Measurements from ENCODE around the gene FSTL5.

- TF ChIP-seq CTCF (conservative IDR thresholded peaks at IDR 0.05) (no peak), EZH2 (IDR thresholded peaks at IDR 0.05; ENCODE audit: low read depth) (no peak)
These were observed 590.0 kb downstream of the FSTL5 start for GRCh38 chr4:161573836-161574235.
